ENCODE results near the gene TBX3.

Gene TBX3

GRCh38 chr12:114668151-114668885 lies 15.7 kb downstream of the TBX3 start:
- no peak for DNase-seq (ENCODE audit: low read depth)

- DNase-seq (ENCODE audit: low read depth), result no peak
Observed at GRCh38 chr12:114667669-114668150, 16.3 kb downstream of the TBX3 start.

DNA sequence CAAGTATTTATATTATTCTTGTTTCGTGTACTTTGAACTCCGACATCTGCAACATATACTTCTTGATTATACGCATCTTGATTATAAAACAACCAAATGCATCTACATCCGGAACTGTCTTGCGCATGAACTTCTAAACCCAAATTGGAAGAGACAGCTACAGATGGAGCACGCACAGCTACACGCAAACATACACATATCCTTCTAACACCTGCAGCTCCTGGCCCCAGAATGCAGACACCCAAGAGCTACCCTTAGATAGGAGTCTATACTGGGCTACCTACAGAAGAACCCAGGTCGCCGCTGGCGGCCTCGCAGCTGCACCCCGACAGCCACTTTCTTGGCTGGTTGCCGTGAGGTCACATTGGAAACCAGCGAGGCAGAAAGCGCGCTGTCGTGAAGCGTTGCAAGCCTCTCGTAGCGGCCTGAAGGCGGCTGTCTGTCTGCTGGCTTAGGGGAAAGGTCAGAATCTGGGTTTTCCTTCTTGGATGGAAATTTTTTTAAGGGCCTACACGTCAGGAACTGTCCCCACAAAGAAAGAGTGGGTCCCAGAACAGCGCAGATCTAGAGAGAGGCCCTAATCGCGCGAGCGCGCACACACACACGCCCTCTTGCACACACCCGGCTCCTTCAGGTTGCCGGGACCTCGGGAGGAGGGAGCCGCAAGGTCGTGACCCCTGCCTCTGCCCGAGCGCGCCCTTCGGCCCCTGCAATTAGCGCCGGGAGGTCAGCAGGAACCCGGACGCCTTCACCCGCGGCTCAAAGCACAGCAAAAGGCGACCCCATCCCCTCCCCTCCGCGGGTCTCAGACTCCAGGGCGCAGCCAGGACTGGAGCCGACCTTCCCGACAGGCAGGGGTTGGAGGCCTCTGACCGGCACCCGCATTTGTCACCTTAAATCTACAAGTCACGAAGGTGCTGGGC lies 17.0 kb downstream of the TBX3 start:
- no peak for DNase-seq (ENCODE audit: low read depth)

GRCh38 chr12:114665411-114666260 lies 18.3 kb downstream of the TBX3 start:
- DNase-seq (ENCODE audit: low read depth), result no peak

DNA sequence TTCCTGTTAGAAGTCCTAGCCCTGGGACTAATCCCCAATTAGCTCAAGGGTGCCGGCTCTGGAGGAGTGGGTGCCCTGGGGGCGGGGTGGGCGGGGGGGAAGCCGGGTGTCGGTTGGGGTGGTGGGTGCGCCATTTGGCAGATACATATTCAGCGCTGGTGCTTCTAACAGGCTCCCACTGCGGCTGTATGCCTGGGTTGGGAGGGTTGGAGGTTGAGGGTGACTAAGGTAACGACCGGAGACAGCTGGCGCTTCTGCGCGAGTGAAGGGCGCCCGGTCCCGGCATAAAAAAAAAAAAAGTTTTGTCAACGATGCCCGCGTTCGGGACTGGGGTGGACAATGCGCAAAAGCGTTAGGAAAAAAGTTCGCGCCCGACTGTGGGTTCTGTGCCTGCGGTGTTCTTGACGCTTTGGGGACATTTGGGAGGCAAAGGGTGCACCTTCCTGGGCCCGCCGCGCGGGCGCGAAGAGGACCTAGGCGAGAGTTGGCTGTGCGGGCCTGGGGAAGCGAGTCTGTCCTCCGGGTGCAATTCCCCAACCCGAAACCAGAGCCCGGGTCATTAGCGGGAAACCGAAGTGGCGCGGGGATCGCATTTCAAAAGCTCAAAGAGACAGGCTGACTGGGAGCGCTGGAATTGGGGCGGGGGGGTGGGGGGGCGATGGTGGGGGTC lies 19.2 kb downstream of the TBX3 start:
- no peak for DNase-seq (ENCODE audit: low read depth)

GRCh38 chr12:114662512-114663177 lies 21.3 kb downstream of the TBX3 start:
- DNase-seq (ENCODE audit: low read depth), result peak; percentile 56

- no peak for DNase-seq (ENCODE audit: low read depth)
Observed at GRCh38 chr12:114661245-114661644, 22.7 kb downstream of the TBX3 start.

GRCh38 chr12:114659084-114659483 lies 24.9 kb downstream of the TBX3 start:
- DNase-seq (ENCODE audit: low read depth), result no peak

DNA sequence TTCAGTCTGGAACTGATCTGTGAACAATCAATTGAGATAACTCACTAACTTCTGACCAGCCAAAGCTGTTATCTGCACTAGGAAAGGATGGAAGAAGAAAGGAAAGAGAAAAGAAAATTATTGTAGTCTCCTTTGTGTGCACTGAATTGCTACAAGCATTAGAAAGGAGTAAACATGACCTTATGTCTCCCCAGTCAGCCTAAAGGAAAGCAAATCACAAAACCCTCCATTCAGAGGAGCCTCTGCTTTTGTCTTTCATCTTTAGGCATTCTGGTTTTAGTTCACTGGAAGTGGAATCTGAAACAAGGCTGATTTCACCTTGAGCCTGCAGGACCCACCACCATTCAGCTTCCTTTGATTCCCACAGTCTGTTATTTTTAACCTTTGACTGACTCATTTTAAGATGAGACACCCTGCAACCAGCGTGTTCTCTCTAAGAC lies 26.0 kb downstream of the TBX3 start:
- no peak for DNase-seq (ENCODE audit: low read depth)

- no peak for DNase-seq (ENCODE audit: low read depth)
Observed at GRCh38 chr12:114657597-114657920, 26.4 kb downstream of the TBX3 start.

DNA sequence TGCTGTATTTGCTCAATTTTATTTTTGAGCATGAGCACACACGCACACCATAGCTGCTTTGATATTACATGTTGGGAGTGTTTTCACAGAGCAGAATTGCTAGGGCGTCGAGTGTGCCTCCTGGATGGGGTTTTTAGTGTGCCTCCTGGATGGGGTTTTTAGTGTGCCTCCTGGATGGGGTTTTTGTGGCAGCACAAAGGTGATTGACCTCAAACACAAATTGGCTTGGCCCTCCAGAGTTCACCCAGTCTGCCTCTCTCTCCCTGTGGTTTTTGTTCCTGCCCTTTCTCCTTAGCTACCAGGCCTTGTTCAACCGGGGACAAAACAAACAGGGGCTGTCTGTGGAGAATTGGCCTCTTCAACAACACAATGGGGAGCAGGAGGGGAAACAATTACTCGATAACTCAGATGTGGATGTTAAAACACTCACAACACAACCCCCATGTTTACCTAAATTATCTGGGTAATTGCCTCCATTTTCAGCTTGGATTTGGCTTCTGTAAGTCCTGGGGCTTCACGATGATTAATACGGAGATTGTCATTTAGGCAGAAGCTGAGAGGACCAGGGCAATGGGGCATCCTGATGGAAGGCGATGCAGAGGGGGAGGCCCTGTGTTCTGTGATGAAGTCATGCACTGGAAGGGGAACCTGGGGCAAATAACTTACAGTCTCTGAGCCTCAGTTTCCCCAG lies 26.9 kb downstream of the TBX3 start:
- DNase-seq (ENCODE audit: low read depth), result no peak

- DNase-seq (ENCODE audit: low read depth), result no peak
Observed at GRCh38 chr12:114655934-114656749, 27.8 kb downstream of the TBX3 start.

GRCh38 chr12:114649585-114649984 lies 34.4 kb downstream of the TBX3 start:
- no peak for DNase-seq (ENCODE audit: low read depth)

DNA sequence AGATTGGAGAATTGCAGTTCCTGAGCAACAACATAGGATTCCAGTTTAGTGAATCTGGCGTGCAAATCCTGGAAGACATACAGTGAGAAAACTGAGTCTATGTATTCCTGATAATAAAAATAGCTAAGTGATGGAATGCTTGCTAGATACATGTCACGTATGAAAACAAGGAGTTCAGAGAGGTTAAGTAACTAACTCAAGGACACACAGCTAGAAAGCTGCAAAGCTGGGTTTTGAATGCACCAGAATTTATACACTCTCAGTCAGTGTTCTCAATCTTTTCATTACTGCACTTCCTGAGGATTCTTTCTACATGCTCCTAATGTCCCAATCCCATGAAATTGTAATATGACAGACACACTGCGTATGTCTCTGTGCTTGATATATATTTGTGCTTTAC lies 35.3 kb downstream of the TBX3 start:
- DNase-seq (ENCODE audit: low read depth), result no peak

GRCh38 chr12:114638790-114639435 lies 45.1 kb downstream of the TBX3 start:
- no peak for DNase-seq (ENCODE audit: low read depth)

- DNase-seq (ENCODE audit: low read depth), result no peak
Observed at GRCh38 chr12:114636723-114637480, 47.1 kb downstream of the TBX3 start.

DNA sequence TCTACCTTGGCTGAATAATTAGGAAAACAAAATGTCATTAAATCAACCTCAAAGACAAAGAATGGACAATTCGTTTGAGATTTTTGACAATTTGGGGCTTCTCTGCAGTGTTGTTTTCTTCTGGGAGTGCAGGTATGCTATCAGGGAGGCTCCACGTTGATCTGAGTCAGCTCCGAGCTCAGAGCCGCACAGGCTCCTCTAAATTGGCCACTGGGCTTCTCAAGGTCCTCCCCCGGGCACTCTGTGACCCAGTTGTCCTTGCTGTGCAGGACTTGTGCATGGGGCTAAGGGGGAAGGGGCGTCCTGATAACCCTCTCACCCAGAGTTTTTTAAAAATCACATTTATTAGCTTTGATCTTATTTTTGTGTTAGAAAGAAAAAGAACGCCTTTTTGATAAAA lies 52.7 kb downstream of the TBX3 start:
- DNase-seq (ENCODE audit: low read depth), result no peak

- DNase-seq (ENCODE audit: low read depth), result no peak
Observed at GRCh38 chr12:114628199-114628598, 55.8 kb downstream of the TBX3 start.

All from activated T-cell treated with anti-CD3 and anti-CD28 coated beads for 1 hour (primary cell).